ENCODE data around the gene TMC5.

GRCh38 chr16:19392352-19392751, 25.3 kb upstream of the TMC5 start:
- TF ChIP-seq POLR2A (IDR thresholded peaks at IDR 0.05; ENCODE audit: extremely low read depth, insufficient read length): no peak
- no peak for TF ChIP-seq CTCF (IDR thresholded peaks at IDR 0.05; ENCODE audit: low read depth, low read length)
- no peak for TF ChIP-seq MAX (IDR thresholded peaks at IDR 0.05; ENCODE audit: low read depth, low read length)
- TF ChIP-seq MYC (IDR thresholded peaks at IDR 0.05; ENCODE audit: low read depth, low read length): no peak

All from NB4 (cell line).